Bronchial epithelial cell (primary cell): ENCODE measurements around the gene CLCN1. TPM values are rescaled to one million over a fixed set of nuclear protein-coding genes. Genes with fewer than 3 reads are reported as not detected.
A peak's percentile ranks its signal among the peaks of the same experiment; 100 is the strongest.

Experiments
- DNase-seq: peaks from one replicate; pipeline ENCODE4 v3.0.0-alpha.2; 2010; ENCODE audit warnings: low read depth
- FAIRE-seq: peaks from 2 replicates; lab custom pipeline; 2011; peaks lifted over from hg19 to GRCh38; lab: Jason Lieb, UNC
- H3K27me3 ChIP-seq: 2 replicates; pipeline ENCODE4 v1.5.1; 2011; ENCODE audit warnings: low read length; ENCODE audit not compliant: control insufficient read depth, insufficient read depth
- H3K36me3 ChIP-seq: 2 replicates; pipeline ENCODE4 v1.5.1; 2011; ENCODE audit warnings: low read length; ENCODE audit not compliant: control insufficient read depth, insufficient read depth
- H3K4me3 ChIP-seq: 2 replicates; pipeline ENCODE4 v1.5.1; 2011; ENCODE audit warnings: mild to moderate bottlenecking, low read depth, low read length, control low read depth
- CTCF ChIP-seq: IDR thresholded peaks from 2 replicates; pipeline ENCODE4 v1.5.1; 2011; ENCODE audit warnings: mild to moderate bottlenecking, moderate library complexity, low read length, control low read depth, inconsistent platforms; ENCODE audit not compliant: insufficient read depth, severe bottlenecking
- total RNA-seq: library from RNA; depleted of rRNA; stranded (reverse); fragments of >200 nt; gene quantifications from 2 replicates; pipeline ENCODE4 v1.2.1, GENCODE V29; 2014

CLCN1 gene
- total RNA-seq, 1 donor from 2014 or later: under 0.01 TPM

GRCh38 chr7:143295870-143296269, 20.0 kb upstream of the CLCN1 start:
- DNase-seq (no peak), FAIRE-seq (no peak)
- TF ChIP-seq CTCF: no peak
- no peaks in the 10 kb centered on the region for H3K27me3 ChIP-seq
- no peak overlapping the region for H3K4me3 ChIP-seq
- H3K36me3 ChIP-seq: peaks cover 13% of the 10 kb centered on the region

- DNase-seq (no peak), FAIRE-seq (no peak)
- Histone ChIP-seq H3K27me3 (no peaks in the 10 kb centered on the region), H3K36me3 (peaks cover 13% of the 10 kb centered on the region), H3K4me3 (no peak overlapping the region)
- no peak for TF ChIP-seq CTCF
Observed at GRCh38 chr7:143296686-143297085, 19.2 kb upstream of the CLCN1 start.

GRCh38 chr7:143299346-143299745, 16.6 kb upstream of the CLCN1 start:
- Histone ChIP-seq H3K4me3 (no peak overlapping the region), H3K36me3 (peaks cover 13% of the 10 kb centered on the region), H3K27me3 (no peaks in the 10 kb centered on the region)
- FAIRE-seq: no peak
- no peak for TF ChIP-seq CTCF
- peak; percentile 71 for DNase-seq

GRCh38 chr7:143299840-143300239, 16.1 kb upstream of the CLCN1 start:
- TF ChIP-seq CTCF: peak; percentile 78
- H3K36me3 ChIP-seq: peaks cover 16% of the 10 kb centered on the region
- DNase-seq: no peak
- no peak overlapping the region for H3K4me3 ChIP-seq
- FAIRE-seq: no peak
- no peaks in the 10 kb centered on the region for H3K27me3 ChIP-seq

GRCh38 chr7:143300959-143301935, 14.7 kb upstream of the CLCN1 start:
- H3K4me3 ChIP-seq: no peak overlapping the region
- no peaks in the 10 kb centered on the region for H3K27me3 ChIP-seq
- no peak for TF ChIP-seq CTCF
- DNase-seq (peak; percentile 66), FAIRE-seq (no peak)
- H3K36me3 ChIP-seq: peaks cover 20% of the 10 kb centered on the region

- no peak for FAIRE-seq
Observed at GRCh38 chr7:143303733-143304132, 12.2 kb upstream of the CLCN1 start.

More at GRCh38 chr7:143303733-143304132, 12.2 kb upstream of the CLCN1 start:
- DNase-seq: peak; percentile 52
- Histone ChIP-seq H3K36me3 (peaks cover 27% of the 10 kb centered on the region), H3K4me3 (no peak overlapping the region), H3K27me3 (no peaks in the 10 kb centered on the region)
- no peak for TF ChIP-seq CTCF
